ENCODE measurements around the gene PRR29. TPM values are rescaled to one million over a fixed set of nuclear protein-coding genes. Genes with fewer than 3 reads are reported as not detected.

PRR29 gene
- total RNA-seq, 2 experiments from 2014 or later, result 1.0 to 1.5 TPM

DNA sequence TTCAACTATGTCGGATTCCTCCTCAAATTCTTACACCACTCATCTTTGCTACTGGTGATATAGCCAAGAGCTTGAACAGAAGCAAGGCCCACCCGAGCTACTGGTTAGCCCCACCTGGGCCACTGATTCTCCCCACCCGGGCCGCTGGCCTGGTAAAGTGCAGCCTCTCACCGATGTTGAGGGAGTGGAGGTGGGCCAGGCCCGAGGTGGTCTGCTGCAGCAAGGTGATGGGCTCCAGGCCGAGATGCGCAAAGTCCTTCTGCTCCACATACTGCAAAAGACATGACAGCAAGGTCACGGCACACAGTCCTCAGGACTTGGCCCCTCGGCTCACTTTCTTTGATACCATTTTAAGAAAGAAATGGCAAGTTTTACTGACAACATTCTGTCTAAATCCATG is 55.0 kb downstream of the PRR29 start:
- Mint-ChIP-seq H3K36me3 (ENCODE audit: low read depth) (peaks cover 69% of the 10 kb centered on the region), H3K27me3 (no peaks in the 10 kb centered on the region), H3K4me1 (peaks cover 35% of the 10 kb centered on the region), H3K27ac (no peak overlapping the region), H3K4me3 (no peak overlapping the region), H3K9me3 (ENCODE audit: low read depth) (no peaks in the 10 kb centered on the region)
- POLR2A ChIA-PET, result no interaction called here
- ATAC-seq (no peak), DNase-seq (no peak)
- intact Hi-C loops (cut with DNase I, micrococcal nuclease), result no loop called here
- CTCF ChIA-PET, result interaction anchor here (0.7 to 6.6 kb wide), 7 partner anchors 9 to 250 kb away, joined by 3 to 44 read pairs (median 6); no protein-coding TSS in a partner anchor

Other genes starting within 250 kb of the PRR29 start
- gene CCDC47, start 224.8 kb upstream of the PRR29 start, total RNA-seq, result 10 to 100 TPM; 76.9 to 82.3 TPM
- 100 to 1,000 TPM; 109 to 173 TPM for gene DDX42, start 224.2 kb upstream of the PRR29 start, total RNA-seq
- 100 to 1,000 TPM in 1 of 2 experiments, 10 to 100 TPM in 1; 98.2 to 160 TPM for gene PSMC5, start 170.9 kb upstream of the PRR29 start, total RNA-seq
- 10 to 100 TPM; 52.1 to 61.2 TPM for gene FTSJ3, start 170.7 kb upstream of the PRR29 start, total RNA-seq
- 100 to 1,000 TPM in 1 of 2 experiments, 10 to 100 TPM in 1; 100.0 to 101 TPM for gene SMARCD2, start 155.7 kb upstream of the PRR29 start, total RNA-seq
- not detected for gene CSH2, start 124.7 kb upstream of the PRR29 start, total RNA-seq
- gene GH2, start 116.4 kb upstream of the PRR29 start, total RNA-seq, result not detected
- not detected for gene CSH1, start 101.8 kb upstream of the PRR29 start, total RNA-seq
- not detected for gene CSHL1, start 87.1 kb upstream of the PRR29 start, total RNA-seq
- gene GH1, start 79.5 kb upstream of the PRR29 start, total RNA-seq, result under 1 TPM in 1 of 2 experiments, not detected in 1; 0.28 TPM
- gene CD79B, start 66.0 kb upstream of the PRR29 start, total RNA-seq, result 10 to 100 TPM; 19.8 to 28.0 TPM
- gene SCN4A, start 25.4 kb upstream of the PRR29 start, total RNA-seq, result under 1 TPM; 0.21 to 0.50 TPM
- gene ICAM2, start 22.3 kb downstream of the PRR29 start, total RNA-seq, result 10 to 100 TPM; 46.6 to 49.0 TPM
- 10 to 100 TPM; 23.7 to 26.8 TPM for gene ERN1, start 131.8 kb downstream of the PRR29 start, total RNA-seq